Measurements from ENCODE around the gene TAPBPL.

DNA sequence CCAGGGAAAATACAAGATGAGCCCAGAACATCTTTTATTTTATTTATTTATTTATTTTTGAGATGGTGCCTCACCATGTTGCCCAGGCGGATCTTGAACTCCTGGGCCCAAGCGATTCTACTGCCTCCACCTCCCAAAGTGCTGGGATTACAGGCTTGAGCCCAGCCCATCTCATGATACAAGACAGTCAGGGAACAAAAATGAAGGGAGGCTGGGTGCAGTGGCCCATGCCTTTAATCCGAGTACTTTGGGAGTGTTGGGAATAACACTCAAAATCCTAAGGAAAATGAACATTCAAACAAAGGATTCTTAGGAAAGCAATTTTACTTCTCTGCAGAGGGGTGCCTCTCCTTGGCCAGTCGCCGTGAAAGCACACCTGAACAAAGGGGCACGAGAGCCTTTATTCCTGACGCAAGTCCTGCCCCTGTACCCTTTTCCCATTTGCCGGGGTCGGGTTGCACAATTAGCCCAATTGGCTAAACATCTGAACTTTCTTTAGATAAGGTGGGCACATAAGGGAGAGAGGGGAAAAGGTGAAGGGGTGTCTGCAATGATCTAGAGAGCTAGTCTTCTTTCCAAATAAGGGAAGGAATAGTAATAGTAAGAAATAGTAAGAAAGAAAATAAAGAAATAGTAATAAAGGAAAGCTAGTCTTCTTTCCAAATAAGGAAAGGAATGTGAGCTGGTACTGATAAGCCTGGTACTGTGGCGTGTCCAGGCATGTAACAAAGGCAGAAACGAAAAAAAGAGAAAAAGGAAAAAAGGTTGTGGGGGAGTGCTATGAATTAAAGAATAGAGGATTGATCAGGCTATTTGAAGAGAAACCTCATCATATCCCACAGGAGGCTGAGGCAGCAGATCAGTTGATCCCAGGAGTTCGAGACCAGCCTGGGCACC is 55.5 kb downstream of the TAPBPL start:
- TF ChIP-seq, protein P1, sequence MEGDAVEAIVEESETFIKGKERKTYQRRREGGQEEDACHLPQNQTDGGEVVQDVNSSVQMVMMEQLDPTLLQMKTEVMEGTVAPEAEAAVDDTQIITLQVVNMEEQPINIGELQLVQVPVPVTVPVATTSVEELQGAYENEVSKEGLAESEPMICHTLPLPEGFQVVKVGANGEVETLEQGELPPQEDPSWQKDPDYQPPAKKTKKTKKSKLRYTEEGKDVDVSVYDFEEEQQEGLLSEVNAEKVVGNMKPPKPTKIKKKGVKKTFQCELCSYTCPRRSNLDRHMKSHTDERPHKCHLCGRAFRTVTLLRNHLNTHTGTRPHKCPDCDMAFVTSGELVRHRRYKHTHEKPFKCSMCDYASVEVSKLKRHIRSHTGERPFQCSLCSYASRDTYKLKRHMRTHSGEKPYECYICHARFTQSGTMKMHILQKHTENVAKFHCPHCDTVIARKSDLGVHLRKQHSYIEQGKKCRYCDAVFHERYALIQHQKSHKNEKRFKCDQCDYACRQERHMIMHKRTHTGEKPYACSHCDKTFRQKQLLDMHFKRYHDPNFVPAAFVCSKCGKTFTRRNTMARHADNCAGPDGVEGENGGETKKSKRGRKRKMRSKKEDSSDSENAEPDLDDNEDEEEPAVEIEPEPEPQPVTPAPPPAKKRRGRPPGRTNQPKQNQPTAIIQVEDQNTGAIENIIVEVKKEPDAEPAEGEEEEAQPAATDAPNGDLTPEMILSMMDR (IDR thresholded peaks at IDR 0.05) = no peak
- TF ChIP-seq POLR2A (IDR thresholded peaks at IDR 0.05) = no peak

Measured in ovary (tissue), 3 donors.